GM12891 (cell line): ENCODE results near the gene KIF13A.

Experiments
- POLR2A ChIP-seq: IDR thresholded peaks from 2 replicates; pipeline ENCODE4 v1.6.1; 2011; ENCODE audit warnings: low read depth, low read length, control low read depth
- POLR2AphosphoS5 ChIP-seq: IDR thresholded peaks from 2 replicates; pipeline ENCODE4 v1.6.1; 2011; ENCODE audit warnings: low read depth, low read length, control low read depth
- TAF1 ChIP-seq: IDR thresholded peaks from 2 replicates; pipeline ENCODE4 v1.6.1; 2011; ENCODE audit warnings: low read depth, low read length, control low read depth

GRCh38 chr6:17816921-17817611 lies 170.4 kb downstream of the KIF13A start:
- TF ChIP-seq POLR2A (no peak), POLR2AphosphoS5 (no peak), TAF1 (no peak)
